ENCODE measurements around the gene TNFAIP2.

Gene TNFAIP2

DNA sequence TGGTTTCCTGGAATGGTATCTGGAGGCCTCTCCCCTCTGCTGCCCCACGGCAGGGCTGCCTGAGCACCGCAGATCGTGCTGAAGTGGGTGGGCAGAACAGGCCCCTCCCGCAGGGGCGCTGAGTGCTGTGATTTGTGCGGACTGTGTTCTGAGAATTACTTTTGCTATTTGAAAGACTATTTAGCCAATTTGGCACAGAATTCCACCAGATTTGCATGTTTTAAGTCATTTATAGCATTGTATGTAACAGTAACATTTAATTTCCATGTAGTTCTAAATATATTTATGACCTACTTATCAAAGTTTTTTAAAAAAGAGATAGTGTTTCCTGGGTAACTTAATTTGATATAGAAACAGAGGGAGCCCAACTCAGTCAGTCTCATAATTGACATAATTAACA, 55.3 kb downstream of the TNFAIP2 start:
- no peak overlapping the region for H2AFZ ChIP-seq (ENCODE audit: low read length)
- no peaks in the 10 kb centered on the region for H3K79me2 ChIP-seq (ENCODE audit: low read length)
- no peaks in the 10 kb centered on the region for H3K27me3 ChIP-seq (replicated peaks; ENCODE audit: insufficient read depth, low read length)
- H3K27ac ChIP-seq (ENCODE audit: low read length), result no peak overlapping the region
- no peaks in the 10 kb centered on the region for H3K9me3 ChIP-seq (replicated peaks; ENCODE audit: insufficient read depth, low read length)
- no peak overlapping the region for H3K4me2 ChIP-seq (ENCODE audit: low read depth, low read length)
- no peak overlapping the region for H3K9ac ChIP-seq (ENCODE audit: low read length)
- no peak for DNase-seq
- H3F3A ChIP-seq (ENCODE audit: insufficient read depth, low read length), result no peaks in the 10 kb centered on the region
- H4K20me1 ChIP-seq (ENCODE audit: insufficient read depth, low read length), result no peaks in the 10 kb centered on the region
- no peak overlapping the region for H3K4me3 ChIP-seq (ENCODE audit: low read length)
- no peaks in the 10 kb centered on the region for H3K36me3 ChIP-seq (replicated peaks; ENCODE audit: insufficient read depth, low read length)
- H3K4me1 ChIP-seq (ENCODE audit: low read length), result no peaks in the 10 kb centered on the region
- no peak for TF ChIP-seq EZH2phosphoT487 (IDR thresholded peaks at IDR 0.05; ENCODE audit: low read length)
- no peaks in the 10 kb centered on the region for H3K9me2 ChIP-seq (replicated peaks; ENCODE audit: insufficient read depth, low read length)

DNA sequence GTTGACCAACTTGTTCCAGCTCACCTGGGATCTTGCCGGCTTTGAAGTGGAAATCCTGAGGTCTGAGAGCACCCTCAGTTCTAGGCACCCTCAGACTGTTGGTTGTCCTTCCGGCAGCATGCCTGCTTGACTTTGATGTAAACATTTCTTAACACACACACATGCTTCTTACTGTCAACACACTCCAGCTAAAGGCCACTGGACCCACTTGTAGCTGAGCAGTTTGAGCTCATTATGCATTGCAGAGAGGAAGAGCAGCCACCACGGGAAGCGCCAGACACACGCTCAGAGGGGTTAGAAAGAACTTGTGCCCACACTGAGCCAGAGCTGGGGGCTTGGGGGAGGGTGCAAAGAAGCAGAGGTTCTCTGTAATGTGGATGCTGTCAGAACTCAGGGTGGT, 55.8 kb downstream of the TNFAIP2 start:
- Histone ChIP-seq H3K9me3 (replicated peaks; ENCODE audit: insufficient read depth, low read length) (no peaks in the 10 kb centered on the region), H3K79me2 (ENCODE audit: low read length) (no peaks in the 10 kb centered on the region), H3F3A (ENCODE audit: insufficient read depth, low read length) (no peaks in the 10 kb centered on the region), H2AFZ (ENCODE audit: low read length) (no peak overlapping the region), H3K4me2 (ENCODE audit: low read depth, low read length) (no peak overlapping the region), H3K36me3 (replicated peaks; ENCODE audit: insufficient read depth, low read length) (no peaks in the 10 kb centered on the region), H3K9ac (ENCODE audit: low read length) (no peak overlapping the region), H4K20me1 (ENCODE audit: insufficient read depth, low read length) (no peaks in the 10 kb centered on the region), H3K27ac (ENCODE audit: low read length) (no peak overlapping the region), H3K4me3 (ENCODE audit: low read length) (no peak overlapping the region), H3K27me3 (replicated peaks; ENCODE audit: insufficient read depth, low read length) (no peaks in the 10 kb centered on the region), H3K4me1 (ENCODE audit: low read length) (no peaks in the 10 kb centered on the region), H3K9me2 (replicated peaks; ENCODE audit: insufficient read depth, low read length) (no peaks in the 10 kb centered on the region)
- no peak for DNase-seq
- TF ChIP-seq EZH2phosphoT487 (IDR thresholded peaks at IDR 0.05; ENCODE audit: low read length) (no peak), EZH2 (optimal IDR thresholded peaks at IDR 0.05; ENCODE audit: low read depth, low read length) (no peak)
- TF ChIP-seq, protein P1, sequence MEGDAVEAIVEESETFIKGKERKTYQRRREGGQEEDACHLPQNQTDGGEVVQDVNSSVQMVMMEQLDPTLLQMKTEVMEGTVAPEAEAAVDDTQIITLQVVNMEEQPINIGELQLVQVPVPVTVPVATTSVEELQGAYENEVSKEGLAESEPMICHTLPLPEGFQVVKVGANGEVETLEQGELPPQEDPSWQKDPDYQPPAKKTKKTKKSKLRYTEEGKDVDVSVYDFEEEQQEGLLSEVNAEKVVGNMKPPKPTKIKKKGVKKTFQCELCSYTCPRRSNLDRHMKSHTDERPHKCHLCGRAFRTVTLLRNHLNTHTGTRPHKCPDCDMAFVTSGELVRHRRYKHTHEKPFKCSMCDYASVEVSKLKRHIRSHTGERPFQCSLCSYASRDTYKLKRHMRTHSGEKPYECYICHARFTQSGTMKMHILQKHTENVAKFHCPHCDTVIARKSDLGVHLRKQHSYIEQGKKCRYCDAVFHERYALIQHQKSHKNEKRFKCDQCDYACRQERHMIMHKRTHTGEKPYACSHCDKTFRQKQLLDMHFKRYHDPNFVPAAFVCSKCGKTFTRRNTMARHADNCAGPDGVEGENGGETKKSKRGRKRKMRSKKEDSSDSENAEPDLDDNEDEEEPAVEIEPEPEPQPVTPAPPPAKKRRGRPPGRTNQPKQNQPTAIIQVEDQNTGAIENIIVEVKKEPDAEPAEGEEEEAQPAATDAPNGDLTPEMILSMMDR (IDR thresholded peaks at IDR 0.05; ENCODE audit: low read length), result no peak

DNA sequence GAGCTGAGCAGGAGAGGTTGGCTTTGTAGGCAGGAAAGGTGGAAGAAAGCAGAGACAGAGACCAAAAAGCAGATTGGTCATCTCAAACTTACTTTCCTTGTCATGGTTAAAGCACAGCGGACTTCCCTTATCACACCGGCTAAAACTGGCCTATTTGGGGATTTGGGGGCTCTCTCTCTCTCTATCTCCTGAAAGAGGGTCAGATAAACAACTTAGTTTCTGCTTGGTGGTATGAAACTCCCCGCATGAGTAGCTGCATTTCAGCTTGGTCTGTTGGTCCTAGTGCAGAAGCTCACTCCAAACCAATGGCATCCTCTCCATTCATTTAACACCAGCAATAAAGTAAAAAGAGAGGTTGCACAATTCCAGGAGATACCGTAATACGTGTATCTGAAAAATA, 57.1 kb downstream of the TNFAIP2 start:
- no peaks in the 10 kb centered on the region for H3K79me2 ChIP-seq (ENCODE audit: low read length)
- H3K9me2 ChIP-seq (replicated peaks; ENCODE audit: insufficient read depth, low read length), result no peaks in the 10 kb centered on the region
- no peaks in the 10 kb centered on the region for H3F3A ChIP-seq (ENCODE audit: insufficient read depth, low read length)
- H3K9ac ChIP-seq (ENCODE audit: low read length), result no peak overlapping the region
- H3K4me1 ChIP-seq (ENCODE audit: low read length), result no peaks in the 10 kb centered on the region
- no peaks in the 10 kb centered on the region for H3K9me3 ChIP-seq (replicated peaks; ENCODE audit: insufficient read depth, low read length)
- H2AFZ ChIP-seq (ENCODE audit: low read length), result no peak overlapping the region
- no peak overlapping the region for H3K4me2 ChIP-seq (ENCODE audit: low read depth, low read length)
- H3K36me3 ChIP-seq (replicated peaks; ENCODE audit: insufficient read depth, low read length), result no peaks in the 10 kb centered on the region
- H4K20me1 ChIP-seq (ENCODE audit: insufficient read depth, low read length), result no peaks in the 10 kb centered on the region
- H3K4me3 ChIP-seq (ENCODE audit: low read length), result no peak overlapping the region
- TF ChIP-seq EZH2 (optimal IDR thresholded peaks at IDR 0.05; ENCODE audit: low read depth, low read length) (no peak), EZH2phosphoT487 (IDR thresholded peaks at IDR 0.05; ENCODE audit: low read length) (no peak)
- TF ChIP-seq, protein P1 (IDR thresholded peaks at IDR 0.05; ENCODE audit: low read length), result no peak
- H3K27me3 ChIP-seq (replicated peaks; ENCODE audit: insufficient read depth, low read length), result no peaks in the 10 kb centered on the region
- no peak overlapping the region for H3K27ac ChIP-seq (ENCODE audit: low read length)
- DNase-seq, result no peak

DNA sequence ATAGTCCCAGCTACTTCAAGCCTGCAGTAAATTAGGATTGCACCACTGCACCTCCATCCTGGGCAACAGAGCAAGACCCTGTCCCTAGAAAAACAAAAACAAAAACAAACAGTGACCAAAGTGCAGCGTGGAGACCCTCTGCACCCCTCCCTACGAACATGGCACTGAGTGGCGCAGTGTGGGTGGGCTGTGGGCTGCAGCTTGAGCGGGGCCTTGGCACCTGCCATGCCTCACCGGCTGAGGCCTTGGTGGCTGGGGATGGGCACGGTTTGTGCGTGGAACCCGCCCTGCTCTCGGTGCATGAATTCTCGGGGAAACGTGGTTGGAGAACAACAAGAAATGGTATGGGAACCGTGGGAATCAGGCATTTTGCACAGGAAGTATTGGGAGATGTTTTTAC, 60.8 kb downstream of the TNFAIP2 start:
- H3K9me2 ChIP-seq (replicated peaks; ENCODE audit: insufficient read depth, low read length), result no peaks in the 10 kb centered on the region
- no peak overlapping the region for H3K4me3 ChIP-seq (ENCODE audit: low read length)
- DNase-seq, result no peak
- H2AFZ ChIP-seq (ENCODE audit: low read length), result no peak overlapping the region
- no peaks in the 10 kb centered on the region for H4K20me1 ChIP-seq (ENCODE audit: insufficient read depth, low read length)
- H3K27ac ChIP-seq (ENCODE audit: low read length), result no peak overlapping the region
- H3K9ac ChIP-seq (ENCODE audit: low read length), result no peak overlapping the region
- no peaks in the 10 kb centered on the region for H3K36me3 ChIP-seq (replicated peaks; ENCODE audit: insufficient read depth, low read length)
- no peaks in the 10 kb centered on the region for H3K79me2 ChIP-seq (ENCODE audit: low read length)
- no peaks in the 10 kb centered on the region for H3K27me3 ChIP-seq (replicated peaks; ENCODE audit: insufficient read depth, low read length)
- no peaks in the 10 kb centered on the region for H3K4me1 ChIP-seq (ENCODE audit: low read length)
- H3K9me3 ChIP-seq (replicated peaks; ENCODE audit: insufficient read depth, low read length), result no peaks in the 10 kb centered on the region
- H3K4me2 ChIP-seq (ENCODE audit: low read depth, low read length), result no peak overlapping the region
- no peaks in the 10 kb centered on the region for H3F3A ChIP-seq (ENCODE audit: insufficient read depth, low read length)
- TF ChIP-seq, protein P1 (IDR thresholded peaks at IDR 0.05; ENCODE audit: low read length), result no peak
- no peak for TF ChIP-seq EZH2 (optimal IDR thresholded peaks at IDR 0.05; ENCODE audit: low read depth, low read length)
- TF ChIP-seq EZH2phosphoT487 (IDR thresholded peaks at IDR 0.05; ENCODE audit: low read length), result no peak
